ENCODE measurements around the gene SERPINB6.
"Not testable (repeated sequence)": the region's sequence is repeated elsewhere in the genome, so short reads cannot be mapped to it uniquely, and the experiment has no call there.

Gene SERPINB6

DNA sequence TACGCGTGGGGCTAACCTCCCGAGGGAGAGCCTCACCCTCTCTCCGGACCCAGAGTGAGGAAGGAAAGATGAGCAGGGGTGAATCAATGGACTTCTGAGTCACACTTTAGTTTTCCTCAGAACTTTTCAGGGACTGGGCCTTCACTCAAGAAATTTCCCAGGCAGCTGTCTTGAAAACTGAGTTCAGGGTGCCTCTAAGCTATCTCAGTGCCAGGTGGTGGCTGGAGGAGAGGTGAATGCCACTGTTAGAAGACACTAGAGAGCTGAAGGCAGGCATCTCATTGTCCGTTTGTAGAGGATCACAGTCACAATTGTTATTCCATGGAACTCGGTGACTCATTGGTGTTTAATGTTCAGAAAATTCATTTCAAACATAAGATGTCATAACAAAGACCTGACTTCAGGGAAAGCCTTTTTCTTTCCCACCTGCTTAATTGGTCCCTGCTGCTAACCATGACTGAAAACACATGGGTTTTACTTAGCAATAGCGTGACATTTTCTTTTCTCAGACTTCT lies 5.3 kb upstream of the SERPINB6 start:
- H3K27me3 ChIP-seq (ENCODE audit: control insufficient read depth, insufficient read depth, low read length), result peaks cover 3% of the 10 kb centered on the region; the same call in 1 of the 2 replicates
- no peaks in the 10 kb centered on the region for H3K9me3 ChIP-seq (ENCODE audit: control insufficient read depth, insufficient read depth, low read depth, low read length)
- no peaks in the 10 kb centered on the region for H3K36me3 ChIP-seq (ENCODE audit: control insufficient read depth, insufficient read depth, low read length)
- H3K27ac ChIP-seq (ENCODE audit: low read depth, low read length), result no peak overlapping the region
- no peak overlapping the region for H3K9ac ChIP-seq (ENCODE audit: low read length)
- H3K4me1 ChIP-seq (ENCODE audit: control insufficient read depth, insufficient read depth, low read length), result peaks cover 34% of the 10 kb centered on the region
- no peak overlapping the region for H3K4me3 ChIP-seq (ENCODE audit: low read depth, low read length)

DNA sequence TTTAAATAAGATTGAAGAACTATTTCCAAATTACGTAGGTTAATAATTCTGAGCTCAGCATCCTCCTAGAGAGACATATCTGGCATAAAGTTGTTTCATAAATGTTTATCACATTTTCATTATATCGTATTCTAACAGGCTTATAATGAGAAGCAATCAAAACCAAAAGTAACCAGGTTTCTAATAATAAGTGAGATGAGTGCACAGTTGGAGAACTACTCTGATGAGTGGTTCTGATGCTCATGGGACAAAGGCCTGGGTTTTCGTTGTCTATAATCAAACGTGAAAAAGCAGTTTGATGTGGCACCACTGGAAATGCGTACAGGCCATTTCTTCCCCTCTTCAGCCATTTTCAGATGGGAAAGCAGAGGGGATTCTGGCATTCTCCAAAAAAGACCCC lies 4.7 kb upstream of the SERPINB6 start:
- Histone ChIP-seq H3K27ac (ENCODE audit: low read depth, low read length) (no peak overlapping the region), H3K9ac (ENCODE audit: low read length) (no peak overlapping the region), H3K4me1 (ENCODE audit: control insufficient read depth, insufficient read depth, low read length) (peaks cover 31% of the 10 kb centered on the region), H3K9me3 (ENCODE audit: control insufficient read depth, insufficient read depth, low read depth, low read length) (no peaks in the 10 kb centered on the region), H3K36me3 (ENCODE audit: control insufficient read depth, insufficient read depth, low read length) (no peaks in the 10 kb centered on the region), H3K4me3 (ENCODE audit: low read depth, low read length) (no peak overlapping the region), H3K27me3 (ENCODE audit: control insufficient read depth, insufficient read depth, low read length) (peaks cover 3% of the 10 kb centered on the region; the same call in 1 of the 2 replicates)

- Histone ChIP-seq H3K36me3 (ENCODE audit: control insufficient read depth, insufficient read depth, low read length) (no peaks in the 10 kb centered on the region), H3K4me3 (ENCODE audit: low read depth, low read length) (no peak overlapping the region), H3K9ac (ENCODE audit: low read length) (no peak overlapping the region), H3K4me1 (ENCODE audit: control insufficient read depth, insufficient read depth, low read length) (peaks cover 23% of the 10 kb centered on the region), H3K27ac (ENCODE audit: low read depth, low read length) (no peak overlapping the region), H3K9me3 (ENCODE audit: control insufficient read depth, insufficient read depth, low read depth, low read length) (no peaks in the 10 kb centered on the region), H3K27me3 (ENCODE audit: control insufficient read depth, insufficient read depth, low read length) (peaks cover 3% of the 10 kb centered on the region; the same call in 1 of the 2 replicates)
These were observed 2.3 kb upstream of the SERPINB6 start for GRCh38 chr6:2973676-2974075.

GRCh38 chr6:2973180-2973579 lies 1.8 kb upstream of the SERPINB6 start:
- H3K9ac ChIP-seq (ENCODE audit: low read length); H3K9me3 ChIP-seq (ENCODE audit: control insufficient read depth, insufficient read depth, low read depth, low read length); H3K36me3 ChIP-seq (ENCODE audit: control insufficient read depth, insufficient read depth, low read length); H3K27me3 ChIP-seq (ENCODE audit: control insufficient read depth, insufficient read depth, low read length); H3K27ac ChIP-seq (ENCODE audit: low read depth, low read length); H3K4me3 ChIP-seq (ENCODE audit: low read depth, low read length): not testable (repeated sequence)
- peaks cover 19% of the 10 kb centered on the region for H3K4me1 ChIP-seq (ENCODE audit: control insufficient read depth, insufficient read depth, low read length)

DNA sequence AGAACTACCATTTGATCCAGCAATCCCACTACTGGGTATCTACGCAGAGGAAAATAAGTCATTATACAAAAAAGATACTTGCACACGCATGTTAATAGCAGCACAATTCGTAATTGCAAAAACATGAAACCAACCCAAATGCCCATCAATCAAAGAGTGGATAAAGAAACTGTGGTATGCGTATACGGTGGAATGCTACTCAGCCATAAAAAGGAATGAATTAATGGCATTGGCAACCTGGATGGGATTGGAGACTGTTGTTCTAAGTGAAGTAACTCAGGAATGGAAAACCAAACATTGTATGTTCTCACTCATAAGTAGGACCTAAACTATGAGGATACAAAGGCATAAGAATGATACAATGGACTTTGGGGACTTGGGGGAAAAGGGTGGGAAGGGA lies 1.3 kb upstream of the SERPINB6 start:
- H3K27me3 ChIP-seq (ENCODE audit: control insufficient read depth, insufficient read depth, low read length); H3K36me3 ChIP-seq (ENCODE audit: control insufficient read depth, insufficient read depth, low read length); H3K9me3 ChIP-seq (ENCODE audit: control insufficient read depth, insufficient read depth, low read depth, low read length); H3K4me3 ChIP-seq (ENCODE audit: low read depth, low read length); H3K27ac ChIP-seq (ENCODE audit: low read depth, low read length); H3K9ac ChIP-seq (ENCODE audit: low read length): not testable (repeated sequence)
- peaks cover 14% of the 10 kb centered on the region for H3K4me1 ChIP-seq (ENCODE audit: control insufficient read depth, insufficient read depth, low read length)

DNA sequence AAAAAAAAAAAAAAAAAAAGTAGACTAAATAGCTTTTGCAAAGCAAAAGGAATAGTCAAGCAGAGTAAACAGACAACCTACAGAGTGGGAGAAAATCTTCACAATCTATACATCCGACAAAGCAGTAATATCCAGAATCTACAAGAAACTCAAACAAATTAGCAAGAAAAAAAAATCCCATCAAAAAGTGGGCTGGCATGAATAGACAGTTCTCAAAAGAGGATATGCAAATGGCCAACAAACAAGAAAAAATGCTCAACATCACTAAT lies 786 bp upstream of the SERPINB6 start:
- H3K27me3 ChIP-seq (ENCODE audit: control insufficient read depth, insufficient read depth, low read length); H3K9ac ChIP-seq (ENCODE audit: low read length); H3K27ac ChIP-seq (ENCODE audit: low read depth, low read length); H3K36me3 ChIP-seq (ENCODE audit: control insufficient read depth, insufficient read depth, low read length); H3K9me3 ChIP-seq (ENCODE audit: control insufficient read depth, insufficient read depth, low read depth, low read length); H3K4me1 ChIP-seq (ENCODE audit: control insufficient read depth, insufficient read depth, low read length): not testable (repeated sequence)
- peak overlapping the region; percentile 62 for H3K4me3 ChIP-seq (ENCODE audit: low read depth, low read length)

DNA sequence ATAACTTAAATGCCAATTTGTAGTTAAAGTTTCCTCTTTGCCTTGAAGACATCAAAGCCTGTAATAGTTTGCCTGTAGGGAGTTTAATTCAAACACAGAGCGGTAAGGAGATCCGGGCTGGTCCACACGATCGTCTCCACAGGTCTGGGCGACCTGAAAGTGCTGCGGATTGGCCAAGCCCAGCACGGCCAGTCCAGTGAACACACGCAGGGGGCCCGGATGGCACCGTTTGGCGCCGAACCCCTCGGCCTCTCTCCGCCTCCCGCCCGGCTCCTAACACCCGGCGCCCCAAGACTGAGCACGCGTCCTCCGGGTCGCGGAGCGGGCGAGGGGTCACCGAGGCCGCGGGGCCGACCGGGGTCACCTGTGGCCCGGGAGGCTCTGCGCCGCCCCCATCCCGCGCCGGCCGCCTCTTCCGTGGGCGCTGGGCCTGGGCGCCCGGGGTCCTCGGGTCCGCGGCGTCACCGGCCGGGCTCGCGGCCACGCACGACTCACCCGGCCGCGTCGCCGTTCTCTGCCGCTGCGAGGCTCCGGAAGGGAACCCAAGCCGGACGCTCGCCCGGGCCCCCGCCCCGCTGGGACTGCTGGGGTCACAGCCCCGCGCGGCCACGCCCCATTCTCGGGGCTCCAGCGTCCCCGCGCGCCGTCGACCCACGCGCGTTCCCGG lies 481 bp downstream of the SERPINB6 start:
- Histone ChIP-seq H3K9ac (ENCODE audit: low read length) (peak overlapping the region; percentile 75), H3K36me3 (ENCODE audit: control insufficient read depth, insufficient read depth, low read length) (no peaks in the 10 kb centered on the region), H3K27me3 (ENCODE audit: control insufficient read depth, insufficient read depth, low read length) (peaks cover 3% of the 10 kb centered on the region; the same call in 1 of the 2 replicates), H3K4me3 (ENCODE audit: low read depth, low read length) (peak overlapping the region; percentile 62), H3K9me3 (ENCODE audit: control insufficient read depth, insufficient read depth, low read depth, low read length) (no peaks in the 10 kb centered on the region), H3K27ac (ENCODE audit: low read depth, low read length) (no peak overlapping the region), H3K4me1 (ENCODE audit: control insufficient read depth, insufficient read depth, low read length) (peaks cover 11% of the 10 kb centered on the region)

DNA sequence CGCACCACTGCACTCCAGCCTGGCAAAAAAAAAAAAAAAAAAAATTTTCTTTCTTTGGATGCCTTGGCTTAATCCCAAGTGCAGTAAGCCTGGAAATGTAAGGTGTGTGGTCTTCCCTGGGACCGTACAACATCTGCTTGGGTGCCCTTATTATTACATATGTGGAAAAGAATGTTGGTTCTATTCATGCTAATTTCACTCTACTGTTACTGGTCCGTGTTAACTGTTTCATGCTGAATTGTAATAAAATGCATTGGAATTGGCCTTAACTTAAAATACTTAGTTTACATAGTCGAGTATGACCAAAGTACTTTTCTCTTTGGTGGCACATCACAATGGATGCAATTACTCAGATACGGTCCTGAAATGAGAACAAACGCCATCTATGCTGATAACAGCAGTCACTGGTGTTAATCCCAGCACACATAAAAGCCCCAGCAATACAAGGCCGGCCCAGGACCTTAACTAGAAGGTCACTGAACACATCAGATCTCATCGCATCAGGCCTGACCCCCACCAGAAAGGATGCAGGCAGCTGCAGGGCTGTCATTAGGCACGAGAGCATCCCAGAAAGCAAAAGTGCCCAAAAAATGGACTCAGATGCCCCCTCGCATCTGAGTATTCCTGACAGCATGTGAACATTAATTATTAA lies 1.2 kb downstream of the SERPINB6 start:
- Histone ChIP-seq H3K9ac (ENCODE audit: low read length) (no peak overlapping the region), H3K27ac (ENCODE audit: low read depth, low read length) (no peak overlapping the region), H3K4me3 (ENCODE audit: low read depth, low read length) (peak overlapping the region; percentile 62), H3K36me3 (ENCODE audit: control insufficient read depth, insufficient read depth, low read length) (no peaks in the 10 kb centered on the region), H3K27me3 (ENCODE audit: control insufficient read depth, insufficient read depth, low read length) (peaks cover 3% of the 10 kb centered on the region; the same call in 1 of the 2 replicates), H3K9me3 (ENCODE audit: control insufficient read depth, insufficient read depth, low read depth, low read length) (no peaks in the 10 kb centered on the region), H3K4me1 (ENCODE audit: control insufficient read depth, insufficient read depth, low read length) (peaks cover 15% of the 10 kb centered on the region)

DNA sequence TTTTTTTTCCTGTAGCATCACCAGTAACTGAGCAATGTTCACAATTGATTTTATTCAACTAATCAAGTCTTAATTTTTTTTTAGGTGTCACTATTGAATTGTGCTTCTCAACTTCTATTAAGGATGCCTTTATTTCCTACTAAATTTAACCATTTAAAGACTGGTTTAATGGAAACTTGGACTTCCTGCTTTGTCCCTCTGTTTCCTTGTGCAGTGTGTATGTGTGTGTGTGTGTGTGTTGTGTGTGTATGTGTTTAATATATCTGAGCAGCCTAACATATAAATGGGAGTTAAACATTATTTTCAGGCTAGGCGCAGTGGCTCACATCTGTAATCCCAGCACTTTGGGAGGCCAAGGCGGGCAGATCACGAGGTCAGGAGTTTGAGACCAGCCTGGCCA lies 1.8 kb downstream of the SERPINB6 start:
- H3K27me3 ChIP-seq (ENCODE audit: control insufficient read depth, insufficient read depth, low read length), result peaks cover 3% of the 10 kb centered on the region; the same call in 1 of the 2 replicates
- H3K27ac ChIP-seq (ENCODE audit: low read depth, low read length), result no peak overlapping the region
- H3K9ac ChIP-seq (ENCODE audit: low read length), result no peak overlapping the region
- no peak overlapping the region for H3K4me3 ChIP-seq (ENCODE audit: low read depth, low read length)
- H3K9me3 ChIP-seq (ENCODE audit: control insufficient read depth, insufficient read depth, low read depth, low read length), result no peaks in the 10 kb centered on the region
- H3K36me3 ChIP-seq (ENCODE audit: control insufficient read depth, insufficient read depth, low read length), result no peaks in the 10 kb centered on the region
- H3K4me1 ChIP-seq (ENCODE audit: control insufficient read depth, insufficient read depth, low read length), result peaks cover 15% of the 10 kb centered on the region

- H3K9ac ChIP-seq (ENCODE audit: low read length), result no peak overlapping the region
- H3K27ac ChIP-seq (ENCODE audit: low read depth, low read length), result no peak overlapping the region
- H3K9me3 ChIP-seq (ENCODE audit: control insufficient read depth, insufficient read depth, low read depth, low read length), result no peaks in the 10 kb centered on the region
- H3K27me3 ChIP-seq (ENCODE audit: control insufficient read depth, insufficient read depth, low read length), result peaks cover 3% of the 10 kb centered on the region; the same call in 1 of the 2 replicates
- H3K36me3 ChIP-seq (ENCODE audit: control insufficient read depth, insufficient read depth, low read length), result no peaks in the 10 kb centered on the region
- no peak overlapping the region for H3K4me3 ChIP-seq (ENCODE audit: low read depth, low read length)
- peaks cover 16% of the 10 kb centered on the region for H3K4me1 ChIP-seq (ENCODE audit: control insufficient read depth, insufficient read depth, low read length)
These were observed 2.7 kb downstream of the SERPINB6 start for GRCh38 chr6:2968600-2969135.

DNA sequence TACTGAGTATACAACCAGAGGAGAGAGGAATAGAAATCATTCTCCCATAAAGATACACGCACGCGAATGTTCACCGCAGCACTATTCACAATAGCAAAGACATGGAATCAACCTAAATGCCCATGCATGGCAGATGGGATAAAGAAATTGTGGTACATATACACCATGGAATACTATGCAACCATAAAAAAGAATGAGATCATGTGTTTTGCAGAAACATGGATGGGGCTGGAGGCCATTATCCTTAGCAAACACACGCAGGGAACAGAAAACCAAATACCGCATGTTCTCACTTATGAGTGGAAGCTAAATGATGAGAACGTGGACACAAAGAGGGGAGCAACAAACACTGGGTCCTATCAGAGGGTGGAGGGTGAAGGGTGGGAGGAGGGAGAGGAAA lies 3.4 kb downstream of the SERPINB6 start:
- H3K4me3 ChIP-seq (ENCODE audit: low read depth, low read length), result no peak overlapping the region
- H3K27ac ChIP-seq (ENCODE audit: low read depth, low read length), result no peak overlapping the region
- H3K9ac ChIP-seq (ENCODE audit: low read length), result no peak overlapping the region
- H3K27me3 ChIP-seq (ENCODE audit: control insufficient read depth, insufficient read depth, low read length), result peaks cover 3% of the 10 kb centered on the region; the same call in 1 of the 2 replicates
- H3K36me3 ChIP-seq (ENCODE audit: control insufficient read depth, insufficient read depth, low read length), result no peaks in the 10 kb centered on the region
- peaks cover 20% of the 10 kb centered on the region for H3K4me1 ChIP-seq (ENCODE audit: control insufficient read depth, insufficient read depth, low read length)
- no peaks in the 10 kb centered on the region for H3K9me3 ChIP-seq (ENCODE audit: control insufficient read depth, insufficient read depth, low read depth, low read length)
